ENCODE data around the gene OXTR. TPM values are rescaled to one million over a fixed set of nuclear protein-coding genes. Genes with fewer than 3 reads are reported as not detected.

OXTR gene
- total and polyA plus RNA-seq, 2 of the 13 experiments (the other 11 are each of a cell fraction or from before 2014, with no cell fraction given): 0.36 to 0.95 TPM

DNA sequence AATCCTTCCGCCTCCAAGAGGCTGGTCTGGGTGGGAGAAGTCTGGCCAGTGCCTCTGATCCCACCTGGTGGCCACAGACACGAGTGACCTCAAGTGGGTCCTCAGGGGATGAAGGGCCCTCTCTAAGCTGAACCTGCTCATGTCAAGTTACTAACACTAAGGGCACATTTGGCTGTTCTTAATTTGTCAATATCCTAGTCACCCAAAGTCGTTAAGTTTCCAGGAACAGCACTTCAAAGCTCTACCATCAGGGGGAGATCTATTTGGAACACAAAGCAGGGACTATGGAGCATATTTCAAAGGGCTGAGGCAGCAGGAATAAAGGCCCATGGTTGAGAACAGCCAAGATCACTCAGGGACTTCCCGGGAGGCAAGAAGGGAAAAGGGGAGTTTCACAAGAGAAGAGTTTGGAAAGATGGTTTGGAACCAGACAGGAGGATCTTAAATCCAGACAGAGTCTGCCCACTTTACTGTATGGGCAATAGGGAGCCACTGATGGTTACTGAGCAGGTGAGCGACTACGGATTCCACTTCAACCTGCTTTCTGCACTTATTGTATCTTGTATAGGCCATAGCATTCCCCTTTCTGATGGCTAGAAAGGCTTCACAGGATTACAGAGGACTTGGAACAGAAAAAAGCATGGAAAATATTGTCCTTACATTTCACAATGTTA, 13.7 kb downstream of the OXTR start:
- no peak overlapping the region for H3K4me3 ChIP-seq (replicated peaks in 1 of 3; ENCODE audit: insufficient read depth in 1 of 3, low read depth in 2 of 3, low read length in 3 of 3)
- no peak overlapping the region for H3K27ac ChIP-seq (ENCODE audit: extremely low read length, insufficient read depth, low read length)
- TF ChIP-seq ZNF629 (CRISPR knock-in tag; conservative IDR thresholded peaks at IDR 0.05): no peak
- TF ChIP-seq, protein P1, sequence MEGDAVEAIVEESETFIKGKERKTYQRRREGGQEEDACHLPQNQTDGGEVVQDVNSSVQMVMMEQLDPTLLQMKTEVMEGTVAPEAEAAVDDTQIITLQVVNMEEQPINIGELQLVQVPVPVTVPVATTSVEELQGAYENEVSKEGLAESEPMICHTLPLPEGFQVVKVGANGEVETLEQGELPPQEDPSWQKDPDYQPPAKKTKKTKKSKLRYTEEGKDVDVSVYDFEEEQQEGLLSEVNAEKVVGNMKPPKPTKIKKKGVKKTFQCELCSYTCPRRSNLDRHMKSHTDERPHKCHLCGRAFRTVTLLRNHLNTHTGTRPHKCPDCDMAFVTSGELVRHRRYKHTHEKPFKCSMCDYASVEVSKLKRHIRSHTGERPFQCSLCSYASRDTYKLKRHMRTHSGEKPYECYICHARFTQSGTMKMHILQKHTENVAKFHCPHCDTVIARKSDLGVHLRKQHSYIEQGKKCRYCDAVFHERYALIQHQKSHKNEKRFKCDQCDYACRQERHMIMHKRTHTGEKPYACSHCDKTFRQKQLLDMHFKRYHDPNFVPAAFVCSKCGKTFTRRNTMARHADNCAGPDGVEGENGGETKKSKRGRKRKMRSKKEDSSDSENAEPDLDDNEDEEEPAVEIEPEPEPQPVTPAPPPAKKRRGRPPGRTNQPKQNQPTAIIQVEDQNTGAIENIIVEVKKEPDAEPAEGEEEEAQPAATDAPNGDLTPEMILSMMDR (CRISPR knock-in tag; IDR thresholded peaks at IDR 0.05): peak; percentile 46
- 0 out of 2 replicates have a peak, but pooled peaks have one; percentile 24 for TF ChIP-seq MAFF (IDR thresholded peaks at IDR 0.05; ENCODE audit: low read depth, low read length)
- peak; percentile 14; the same call in 1 of the 2 replicates for TF ChIP-seq STAG1 (CRISPR knock-in tag; IDR thresholded peaks at IDR 0.05)
- 0 out of 2 replicates have a peak, but pooled peaks have one; percentile 13 for TF ChIP-seq ZNF605 (CRISPR knock-in tag; IDR thresholded peaks at IDR 0.05)
- FAIRE-seq: peak; percentile 75
- peak; percentile 25 for DNase-seq (ENCODE audit: low spot score)
- H4K20me1 ChIP-seq (ENCODE audit: insufficient read depth, low read length): no peaks in the 10 kb centered on the region
- no peaks in the 10 kb centered on the region for H3K36me3 ChIP-seq (replicated peaks in 1 of 2; ENCODE audit: control insufficient read depth in 1 of 2, insufficient read depth in 2 of 2, low read length in 2 of 2)
- 49% methylated on average over 6 of the region's 6 CpGs for WGBS (ENCODE audit: low lambda C conversion rate)
- H3K9ac ChIP-seq (ENCODE audit: insufficient read depth, low read depth, low read length): no peak overlapping the region
- POLR2A ChIA-PET: no interaction called here
- no peak overlapping the region for H3K4me2 ChIP-seq (ENCODE audit: low read depth, low read length)
- peaks cover 0 to 10% of the 10 kb centered on the region in 2 experiments; a peak in 2 of 5 replicates for H3K27me3 ChIP-seq (ENCODE audit: control insufficient read depth in 1 of 2, insufficient read depth in 2 of 2, low read length in 2 of 2)
- BruUV-seq (replicated peaks): no TSS peak
- peaks cover 13% of the 10 kb centered on the region for H3K4me1 ChIP-seq (ENCODE audit: insufficient read depth, low read length)
- ATAC-seq: peak; percentile 77
- CTCF ChIA-PET (ENCODE audit: low intra/inter-chr PET ratio, low total read pairs): interaction anchor here (1.7 kb wide), 1 partner anchor 11 kb away, joined by 3 read pairs; no protein-coding TSS in a partner anchor
- intact Hi-C loops (cut with micrococcal nuclease; ENCODE audit: unreplicated experiment): no loop called here
- no peak overlapping the region for H2AFZ ChIP-seq (ENCODE audit: low read length)
- H3K9me3 ChIP-seq (ENCODE audit: low read length): no peaks in the 10 kb centered on the region
- in situ Hi-C loops (cut with HindIII; ENCODE audit: extremely low pct_ligation_motif_present, low pct_unique_long_range_greater_than_20kb): no loop called here
- H3K79me2 ChIP-seq (ENCODE audit: insufficient read depth, low read length): no peaks in the 10 kb centered on the region

DNA sequence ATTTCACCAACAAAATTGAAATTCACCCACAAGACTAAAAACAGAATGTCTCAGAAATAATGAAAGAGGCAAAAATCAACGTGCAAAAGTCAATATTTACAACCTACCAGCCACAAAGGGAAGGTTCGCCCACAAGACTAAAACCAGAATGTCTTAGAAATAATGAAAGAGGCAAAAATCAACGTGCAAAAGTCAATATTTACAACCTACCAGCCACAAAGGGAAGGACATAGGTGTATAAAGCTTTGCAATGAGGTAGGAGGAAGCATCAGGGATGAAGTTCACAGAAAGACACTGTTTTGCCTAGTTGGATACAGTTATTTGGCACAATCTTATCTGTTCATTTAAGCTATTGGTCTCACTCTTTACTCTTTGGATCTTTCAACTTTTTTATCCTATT, 14.3 kb downstream of the OXTR start:
- CTCF ChIA-PET (ENCODE audit: low intra/inter-chr PET ratio, low total read pairs): interaction anchor here (1.7 kb wide), 1 partner anchor 12 kb away, joined by 3 read pairs; no protein-coding TSS in a partner anchor
- POLR2A ChIA-PET: no interaction called here
- in situ Hi-C loops (cut with HindIII; ENCODE audit: extremely low pct_ligation_motif_present, low pct_unique_long_range_greater_than_20kb) (no loop called here), intact Hi-C loops (cut with micrococcal nuclease; ENCODE audit: unreplicated experiment) (no loop called here)
- H3K36me3 ChIP-seq (replicated peaks in 1 of 2; ENCODE audit: control insufficient read depth in 1 of 2, insufficient read depth in 2 of 2, low read length in 2 of 2): no peaks in the 10 kb centered on the region
- DNase-seq (ENCODE audit: low spot score): no peak
- H2AFZ ChIP-seq (ENCODE audit: low read length): no peak overlapping the region
- no peak; the same call in 2 of the 3 replicates for ATAC-seq
- no TSS peak for BruUV-seq (replicated peaks)
- H3K4me1 ChIP-seq (ENCODE audit: insufficient read depth, low read length): peaks cover 13% of the 10 kb centered on the region
- H4K20me1 ChIP-seq (ENCODE audit: insufficient read depth, low read length): no peaks in the 10 kb centered on the region
- no peak overlapping the region for H3K9ac ChIP-seq (ENCODE audit: insufficient read depth, low read depth, low read length)
- H3K27ac ChIP-seq (ENCODE audit: extremely low read length, insufficient read depth, low read length): no peak overlapping the region
- FAIRE-seq: peak; percentile 53
- no peaks in the 10 kb centered on the region for H3K9me3 ChIP-seq (ENCODE audit: low read length)
- WGBS (ENCODE audit: low lambda C conversion rate): 8% methylated on average over 3 of the region's 3 CpGs
- no peak overlapping the region for H3K4me2 ChIP-seq (ENCODE audit: low read depth, low read length)
- H3K4me3 ChIP-seq (replicated peaks in 1 of 3; ENCODE audit: insufficient read depth in 1 of 3, low read depth in 2 of 3, low read length in 3 of 3): no peak overlapping the region
- peaks cover 0 to 8% of the 10 kb centered on the region in 2 experiments; a peak in 2 of 5 replicates for H3K27me3 ChIP-seq (ENCODE audit: control insufficient read depth in 1 of 2, insufficient read depth in 2 of 2, low read length in 2 of 2)
- H3K79me2 ChIP-seq (ENCODE audit: insufficient read depth, low read length): no peaks in the 10 kb centered on the region
- TF ChIP-seq FOXA1 (IDR thresholded peaks at IDR 0.05) (no peak), FOXA1 (CRISPR knock-in tag; IDR thresholded peaks at IDR 0.05) (0 out of 2 replicates have a peak, but pooled peaks have one; percentile 14), ZEB1 (IDR thresholded peaks at IDR 0.05; ENCODE audit: insufficient replicate concordance, low read depth) (no peak), GATAD2A (CRISPR knock-in tag; IDR thresholded peaks at IDR 0.05) (peak; percentile 54), FOXK1 (CRISPR knock-in tag; IDR thresholded peaks at IDR 0.05; ENCODE audit: borderline replicate concordance, low read depth) (0 out of 2 replicates have a peak, but pooled peaks have one; percentile 23), RCOR2 (CRISPR knock-in tag; IDR thresholded peaks at IDR 0.05) (peak; percentile 48; the same call in 1 of the 2 replicates)
- TF ChIP-seq, protein P2, sequence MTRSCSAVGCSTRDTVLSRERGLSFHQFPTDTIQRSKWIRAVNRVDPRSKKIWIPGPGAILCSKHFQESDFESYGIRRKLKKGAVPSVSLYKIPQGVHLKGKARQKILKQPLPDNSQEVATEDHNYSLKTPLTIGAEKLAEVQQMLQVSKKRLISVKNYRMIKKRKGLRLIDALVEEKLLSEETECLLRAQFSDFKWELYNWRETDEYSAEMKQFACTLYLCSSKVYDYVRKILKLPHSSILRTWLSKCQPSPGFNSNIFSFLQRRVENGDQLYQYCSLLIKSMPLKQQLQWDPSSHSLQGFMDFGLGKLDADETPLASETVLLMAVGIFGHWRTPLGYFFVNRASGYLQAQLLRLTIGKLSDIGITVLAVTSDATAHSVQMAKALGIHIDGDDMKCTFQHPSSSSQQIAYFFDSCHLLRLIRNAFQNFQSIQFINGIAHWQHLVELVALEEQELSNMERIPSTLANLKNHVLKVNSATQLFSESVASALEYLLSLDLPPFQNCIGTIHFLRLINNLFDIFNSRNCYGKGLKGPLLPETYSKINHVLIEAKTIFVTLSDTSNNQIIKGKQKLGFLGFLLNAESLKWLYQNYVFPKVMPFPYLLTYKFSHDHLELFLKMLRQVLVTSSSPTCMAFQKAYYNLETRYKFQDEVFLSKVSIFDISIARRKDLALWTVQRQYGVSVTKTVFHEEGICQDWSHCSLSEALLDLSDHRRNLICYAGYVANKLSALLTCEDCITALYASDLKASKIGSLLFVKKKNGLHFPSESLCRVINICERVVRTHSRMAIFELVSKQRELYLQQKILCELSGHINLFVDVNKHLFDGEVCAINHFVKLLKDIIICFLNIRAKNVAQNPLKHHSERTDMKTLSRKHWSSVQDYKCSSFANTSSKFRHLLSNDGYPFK (CRISPR knock-in tag; IDR thresholded peaks at IDR 0.05; ENCODE audit: borderline replicate concordance): no peak
- TF ChIP-seq, protein P3, sequence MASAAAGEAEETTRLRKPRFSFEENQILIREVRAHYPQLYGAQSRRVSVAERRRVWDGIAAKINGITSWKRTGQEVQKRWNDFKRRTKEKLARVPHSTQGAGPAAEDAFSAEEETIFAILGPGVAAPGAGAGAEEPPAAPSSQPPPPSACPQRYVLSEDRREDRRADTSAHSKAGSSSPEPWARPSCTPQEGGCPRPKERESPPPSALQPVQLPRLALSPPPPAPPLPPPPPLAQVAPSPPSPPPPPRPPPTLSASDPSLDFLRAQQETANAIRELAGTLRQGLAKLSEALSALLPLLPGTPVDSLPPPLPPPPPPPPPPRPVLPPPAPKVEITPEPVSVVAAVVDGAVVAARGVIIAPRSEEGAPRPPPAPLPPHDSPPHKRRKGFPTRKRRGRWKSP (CRISPR knock-in tag; IDR thresholded peaks at IDR 0.05): no peak
